HEK293T (cell line): Measurements from ENCODE around the gene GAP43.

ENCODE experiments used
- CTCF ChIA-PET: fragments of 350-600 bp; formaldehyde crosslinking; extraction: SDS; loops from one replicate; lab custom pipeline; 2021; ENCODE audit warnings: antibody characterized with exemption, inconsistent platforms; lab: Yijun Ruan, JAX
- POLR2A ChIA-PET: fragments of 350-600 bp; formaldehyde crosslinking; extraction: SDS; loops from one replicate; lab custom pipeline; 2020; ENCODE audit warnings: antibody characterized with exemption, inconsistent platforms; lab: Yijun Ruan, JAX
- DNase-seq: peaks from one replicate; pipeline ENCODE4 v3.0.0; 2012; ENCODE audit warnings: mixed read lengths; ENCODE audit errors: extremely low spot score
- ARNT ChIP-seq: fragments of 450-650 bp; IDR thresholded peaks from 2 replicates; pipeline ENCODE4 v1.6.1; 2017; ENCODE audit warnings: mild to moderate bottlenecking
- BHLHE40 ChIP-seq: fragments of 450-650 bp; IDR thresholded peaks from 2 replicates; pipeline ENCODE4 v1.6.1; 2016; ENCODE audit warnings: mild to moderate bottlenecking, moderate library complexity, borderline replicate concordance
- CTBP1 ChIP-seq: fragments of 450-650 bp; IDR thresholded peaks from 2 replicates; pipeline ENCODE4 v1.6.1; 2016; ENCODE audit warnings: borderline replicate concordance
- ELF4 ChIP-seq: fragments of 450-650 bp; IDR thresholded peaks from 2 replicates; pipeline ENCODE4 v1.6.1; 2017; ENCODE audit warnings: antibody characterized with exemption
- FOXA1 ChIP-seq: fragments of 450-650 bp; IDR thresholded peaks from 2 replicates; pipeline ENCODE4 v1.6.1; 2016; ENCODE audit warnings: mild to moderate bottlenecking
- FOXK2 ChIP-seq: fragments of 450-650 bp; IDR thresholded peaks from 2 replicates; pipeline ENCODE4 v1.6.1; 2016; ENCODE audit warnings: mild to moderate bottlenecking
- FOXM1 ChIP-seq: fragments of 450-650 bp; IDR thresholded peaks from 2 replicates; pipeline ENCODE4 v1.6.1; 2017; ENCODE audit warnings: mild to moderate bottlenecking, borderline replicate concordance
- HDGF ChIP-seq: fragments of 450-650 bp; IDR thresholded peaks from 2 replicates; pipeline ENCODE4 v1.6.1; 2017; ENCODE audit warnings: antibody characterized with exemption, borderline replicate concordance
- L3MBTL2 ChIP-seq: fragments of 450-650 bp; conservative IDR thresholded peaks from 2 replicates; pipeline ENCODE4 v1.6.1; 2016; ENCODE audit warnings: mild to moderate bottlenecking
- LEF1 ChIP-seq: fragments of 450-650 bp; IDR thresholded peaks from 2 replicates; pipeline ENCODE4 v1.6.1; 2017; ENCODE audit warnings: mild to moderate bottlenecking, borderline replicate concordance
- NFRKB ChIP-seq: fragments of 450-650 bp; IDR thresholded peaks from 2 replicates; pipeline ENCODE4 v1.6.1; 2016; ENCODE audit warnings: mild to moderate bottlenecking, moderate library complexity
- PKNOX1 ChIP-seq: fragments of 450-650 bp; IDR thresholded peaks from 2 replicates; pipeline ENCODE4 v1.6.1; 2016
- SP1 ChIP-seq: fragments of 450-650 bp; IDR thresholded peaks from 2 replicates; pipeline ENCODE4 v1.6.1; 2017
- SUZ12 ChIP-seq: fragments of 450-650 bp; IDR thresholded peaks from 2 replicates; pipeline ENCODE4 v1.6.1; 2016; ENCODE audit warnings: mild to moderate bottlenecking
- TARDBP ChIP-seq: fragments of 450-650 bp; IDR thresholded peaks from 2 replicates; pipeline ENCODE4 v1.6.1; 2016
- ZNF384 ChIP-seq: fragments of 450-650 bp; IDR thresholded peaks from 2 replicates; pipeline ENCODE4 v1.6.1; 2016

GAP43 gene

GRCh38 chr3:115680803-115681345 is 57.6 kb downstream of the GAP43 start:
- DNase-seq = no peak
- CTCF ChIA-PET = no interaction called here
- POLR2A ChIA-PET = no interaction called here
- TF ChIP-seq NFRKB = no peak
- no peak for TF ChIP-seq FOXA1
- no peak for TF ChIP-seq ELF4
- no peak for TF ChIP-seq FOXK2
- TF ChIP-seq HDGF = no peak
- TF ChIP-seq LEF1 = no peak
- no peak for TF ChIP-seq CTBP1
- TF ChIP-seq ZNF384 = no peak

- no peak for DNase-seq
- ChIA-PET POLR2A (no interaction called here), CTCF (no interaction called here)
- TF ChIP-seq SUZ12 (no peak), ZNF384 (no peak), LEF1 (no peak), SP1 (no peak)
These were observed 58.4 kb downstream of the GAP43 start for GRCh38 chr3:115681736-115682135.

GRCh38 chr3:115683305-115683704 is 60.0 kb downstream of the GAP43 start:
- no peak for DNase-seq
- TF ChIP-seq TARDBP (no peak), FOXM1 (no peak), FOXA1 (no peak), SUZ12 (no peak), HDGF (no peak), PKNOX1 (no peak), BHLHE40 (no peak), FOXK2 (no peak), L3MBTL2 (no peak), ARNT (no peak), LEF1 (no peak), ELF4 (no peak), CTBP1 (no peak), NFRKB (no peak), SP1 (no peak), ZNF384 (no peak)
- ChIA-PET CTCF (no interaction called here), POLR2A (no interaction called here)

GRCh38 chr3:115683773-115684172 is 60.5 kb downstream of the GAP43 start:
- TF ChIP-seq ARNT = no peak
- no peak for TF ChIP-seq FOXM1
- TF ChIP-seq TARDBP = no peak
- TF ChIP-seq ELF4 = no peak
- TF ChIP-seq CTBP1 = no peak
- TF ChIP-seq FOXA1 = no peak
- TF ChIP-seq ZNF384 = no peak
- TF ChIP-seq L3MBTL2 = no peak
- TF ChIP-seq LEF1 = no peak
- TF ChIP-seq BHLHE40 = no peak
- TF ChIP-seq HDGF = no peak
- TF ChIP-seq NFRKB = no peak
- TF ChIP-seq PKNOX1 = no peak
- no peak for DNase-seq
- ChIA-PET CTCF (no interaction called here), POLR2A (no interaction called here)

- TF ChIP-seq FOXK2 (no peak), NFRKB (no peak), BHLHE40 (no peak), ZNF384 (no peak), PKNOX1 (no peak), FOXA1 (no peak), LEF1 (no peak), ELF4 (no peak), L3MBTL2 (no peak), ARNT (no peak), SUZ12 (no peak), TARDBP (no peak)
These were observed 61.8 kb downstream of the GAP43 start for GRCh38 chr3:115685097-115685496.

GRCh38 chr3:115687721-115688120 is 64.4 kb downstream of the GAP43 start:
- CTCF ChIA-PET = no interaction called here
- TF ChIP-seq NFRKB (no peak), SUZ12 (no peak), PKNOX1 (no peak), TARDBP (no peak), ARNT (no peak), SP1 (no peak), LEF1 (no peak), FOXA1 (no peak), BHLHE40 (no peak), FOXK2 (no peak), ELF4 (no peak), ZNF384 (no peak), FOXM1 (no peak), CTBP1 (no peak), HDGF (no peak)
- DNase-seq = no peak
- POLR2A ChIA-PET = no interaction called here

More at GRCh38 chr3:115685097-115685496, 61.8 kb downstream of the GAP43 start:
- ChIA-PET CTCF (interaction anchor here (0.6 kb wide), 1 partner anchor 317 kb away, joined by 3 read pairs; no protein-coding TSS in a partner anchor), POLR2A (interaction anchor here (1.4 kb wide), 1 partner anchor 26 kb away, joined by 3 read pairs; no protein-coding TSS in a partner anchor)
- no peak for DNase-seq
